AG04449 (cell line): ENCODE results near the gene RAE1.

Experiments
- CTCF ChIA-PET: fragments of 350-600 bp; formaldehyde crosslinking; extraction: SDS; loops from one replicate; lab custom pipeline; 2021; ENCODE audit warnings: antibody characterized with exemption; lab: Yijun Ruan, JAX
- POLR2A ChIA-PET: fragments of 400-600, 350-600 bp; formaldehyde crosslinking; extraction: SDS; loops from one replicate; lab custom pipeline; 2020; ENCODE audit warnings: antibody characterized with exemption, inconsistent platforms; lab: Yijun Ruan, JAX
- DNase-seq: peaks from one replicate; pipeline ENCODE4 v3.0.0-alpha.2; 2010; ENCODE audit warnings: low read depth, low spot score
- H3K4me3 ChIP-seq: 2 replicates; pipeline ENCODE4 v1.5.1; 2011; ENCODE audit warnings: low read depth, mild to moderate bottlenecking, control low read depth, low read length
- CTCF ChIP-seq: IDR thresholded peaks from one replicate; pipeline ENCODE4 v1.5.1; 2011; ENCODE audit warnings: mild to moderate bottlenecking, moderate library complexity, low read length, control low read depth, inconsistent platforms; ENCODE audit not compliant: insufficient read depth; ENCODE audit errors: missing control alignments

RAE1 gene

DNA sequence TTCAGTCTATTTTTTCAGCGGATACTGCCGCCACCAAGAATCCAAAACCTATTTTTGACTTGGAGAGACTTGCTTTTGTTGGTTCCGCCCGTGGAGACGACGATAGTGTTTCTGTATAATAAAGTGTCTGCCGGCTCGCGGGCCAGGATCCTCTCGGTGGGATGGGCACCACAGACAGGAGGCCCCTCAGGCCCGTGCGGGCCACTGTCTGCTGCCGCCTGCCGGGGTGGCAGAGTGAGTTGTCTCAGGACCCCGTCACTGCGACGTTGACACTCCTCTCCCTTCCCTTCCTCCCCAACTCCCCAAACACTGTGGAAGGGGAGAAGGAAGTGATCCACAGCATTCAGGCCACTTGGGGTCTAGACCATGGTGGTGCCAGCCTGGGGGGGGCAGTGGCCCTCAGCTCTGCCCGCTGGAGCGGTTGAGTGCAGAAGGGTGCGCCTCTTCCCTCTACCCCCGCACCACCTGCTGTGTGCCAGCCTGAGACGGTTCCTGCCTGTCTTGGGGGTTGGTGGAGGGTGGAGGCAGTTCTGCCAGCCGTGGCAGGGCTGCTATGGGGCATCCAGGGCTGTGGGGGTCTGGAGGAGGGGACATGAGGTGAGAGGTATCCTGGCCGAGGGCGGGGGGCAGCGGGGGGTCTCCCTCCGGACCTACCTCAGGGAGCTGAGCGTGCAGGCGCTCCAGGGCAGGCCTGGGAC is 57.6 kb downstream of the RAE1 start:
- POLR2A ChIA-PET = no interaction called here
- CTCF ChIA-PET = interaction anchor here (0.9 kb wide), 1 partner anchor 27 kb away, joined by 4 read pairs; no protein-coding TSS in a partner anchor
- no peak for TF ChIP-seq CTCF
- no peak for DNase-seq
- H3K4me3 ChIP-seq = no peak overlapping the region

GRCh38 chr20:57409316-57409671 is 58.2 kb downstream of the RAE1 start:
- no peak overlapping the region for H3K4me3 ChIP-seq
- ChIA-PET POLR2A (no interaction called here), CTCF (interaction anchor here (0.9 kb wide), 1 partner anchor 27 kb away, joined by 4 read pairs; no protein-coding TSS in a partner anchor)
- no peak for DNase-seq
- TF ChIP-seq CTCF = no peak

DNA sequence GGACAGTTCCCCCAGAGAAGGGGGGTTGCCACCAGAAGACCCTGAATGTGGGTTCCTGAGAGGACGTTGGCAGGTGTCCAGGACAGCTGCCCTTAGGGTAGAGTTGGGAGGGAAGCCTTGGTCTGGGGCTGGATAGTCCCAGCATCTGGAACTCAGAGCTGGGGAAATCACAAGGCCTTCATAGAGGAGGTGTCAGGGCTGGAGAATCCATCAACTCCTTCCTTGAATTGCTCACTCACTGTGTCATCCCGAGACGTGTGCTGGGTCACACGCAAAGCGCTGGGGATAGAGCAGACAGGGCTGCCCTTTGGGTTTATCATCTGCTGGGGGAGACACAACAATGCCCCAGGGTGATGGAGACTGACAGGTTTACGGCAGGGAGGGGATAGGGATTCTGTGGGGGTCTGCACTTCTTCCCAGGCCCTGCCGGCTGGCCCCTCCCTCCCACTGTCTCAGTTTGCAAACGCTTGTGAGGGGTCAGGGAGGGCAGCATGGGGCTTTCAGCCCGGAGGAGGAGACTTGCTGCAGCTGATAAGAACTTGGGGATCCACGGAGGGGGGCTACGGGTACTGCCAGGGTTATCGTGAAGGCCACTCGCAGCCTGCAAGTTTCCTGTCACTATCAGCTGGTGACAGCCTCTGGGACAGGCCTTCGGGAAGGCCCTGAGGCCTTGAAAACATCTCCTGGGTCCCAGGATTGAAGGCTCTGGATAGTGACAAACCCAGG is 58.8 kb downstream of the RAE1 start:
- no peak overlapping the region for H3K4me3 ChIP-seq
- POLR2A ChIA-PET = no interaction called here
- CTCF ChIA-PET = interaction anchor here (0.9 kb wide), 1 partner anchor 28 kb away, joined by 4 read pairs; no protein-coding TSS in a partner anchor
- no peak for DNase-seq
- no peak for TF ChIP-seq CTCF

DNA sequence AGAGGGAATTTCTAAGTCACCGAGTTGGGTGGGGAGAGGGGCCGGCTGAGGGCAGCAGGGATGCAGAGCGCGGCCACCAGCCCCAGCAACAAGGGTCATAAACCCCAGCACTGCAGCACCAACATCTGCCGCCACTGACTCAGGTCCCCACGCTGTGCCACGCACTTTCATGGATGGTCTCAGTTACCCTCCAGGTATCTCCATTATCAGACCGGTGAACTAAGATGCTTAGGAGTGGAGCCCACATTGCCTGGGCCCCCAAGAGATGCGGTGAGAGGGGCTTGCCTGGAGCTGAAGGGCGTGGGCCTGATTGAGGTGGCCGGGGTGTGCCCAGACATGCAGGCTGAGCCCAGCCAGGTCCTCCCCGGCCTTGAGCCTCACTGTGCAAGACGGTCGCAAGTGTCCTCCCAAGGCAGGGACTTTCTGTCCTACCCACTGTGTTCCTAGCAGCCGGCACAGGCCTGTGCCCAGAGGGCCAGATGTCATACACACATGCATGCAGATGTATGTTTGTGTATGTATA is 59.4 kb downstream of the RAE1 start:
- POLR2A ChIA-PET = no interaction called here
- CTCF ChIA-PET = no interaction called here
- no peak overlapping the region for H3K4me3 ChIP-seq
- DNase-seq = no peak
- no peak for TF ChIP-seq CTCF

DNA sequence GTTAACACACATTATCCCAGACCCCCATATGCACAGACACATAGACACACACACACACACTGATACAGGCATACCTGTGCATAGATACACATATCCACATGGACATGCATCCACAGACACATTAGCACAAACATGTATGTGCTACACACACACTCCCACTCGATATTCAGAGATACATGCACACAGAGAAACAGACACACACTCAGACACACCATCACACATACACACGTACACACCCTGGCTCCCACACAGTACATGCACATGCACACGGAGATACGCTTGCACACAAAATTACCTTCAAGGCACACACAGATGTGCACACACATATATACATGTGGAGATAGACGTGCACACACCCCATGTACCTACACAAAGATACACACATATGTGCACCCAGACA is 59.9 kb downstream of the RAE1 start:
- H3K4me3 ChIP-seq = no peak overlapping the region
- no peak for TF ChIP-seq CTCF
- ChIA-PET CTCF (no interaction called here), POLR2A (no interaction called here)
- DNase-seq = no peak
